Keratinocyte (primary cell): ENCODE data around the gene PYGB. TPM values are rescaled to one million over a fixed set of nuclear protein-coding genes. Genes with fewer than 3 reads are reported as not detected.

Experiments used
- DNase-seq: peaks from one replicate; pipeline ENCODE4 v3.0.0-alpha.2; 2011; ENCODE audit warnings: low read depth, missing footprints, low spot score
- FAIRE-seq: peaks from 2 replicates; lab custom pipeline; 2011; peaks lifted over from hg19 to GRCh38; lab: Jason Lieb, UNC
- H2AFZ ChIP-seq: 2 replicates; pipeline ENCODE4 v1.6.0; 2012; ENCODE audit warnings: low read length, control low read depth, inconsistent platforms; ENCODE audit not compliant: control insufficient read depth
- H3K27ac ChIP-seq: 2 replicates; pipeline ENCODE4 v1.5.1; 2011; ENCODE audit warnings: low read length; ENCODE audit not compliant: control insufficient read depth, insufficient read depth
- H3K27me3 ChIP-seq: 3 replicates; pipeline ENCODE4 v1.6.0; 2011; ENCODE audit warnings: low read length; ENCODE audit not compliant: control insufficient read depth, insufficient read depth; ENCODE audit errors: extremely low read depth
- H3K36me3 ChIP-seq, 2 experiments: 2 replicates in 1 of 2; 3 replicates in 1 of 2; pipeline ENCODE4 v1.5.1; 2011; ENCODE audit warnings: low read length in 2 of 2, mild to moderate bottlenecking in 1 of 2; ENCODE audit not compliant: control insufficient read depth in 2 of 2, insufficient read depth in 2 of 2; ENCODE audit errors: extremely low read depth in 1 of 2
- H3K4me1 ChIP-seq: 3 replicates; pipeline ENCODE4 v1.5.1; 2011; ENCODE audit warnings: low read length; ENCODE audit not compliant: control insufficient read depth, insufficient read depth; ENCODE audit errors: extremely low read depth
- H3K4me2 ChIP-seq: 3 replicates; pipeline ENCODE4 v1.6.0; 2011; ENCODE audit warnings: low read depth, low read length; ENCODE audit not compliant: control insufficient read depth, insufficient read depth; ENCODE audit errors: extremely low read depth
- H3K4me3 ChIP-seq, 3 experiments: fragments of 200-600 bp in 1 of 3; sonication (generic) in 1 of 3; 2 replicates in 2 of 3; 3 replicates in 1 of 3; pipeline ENCODE4 v1.5.1; 2011 to 2016; ENCODE audit warnings: low read length in 3 of 3, mild to moderate bottlenecking in 3 of 3, control low read depth in 2 of 3, inconsistent platforms in 1 of 3, low read depth in 1 of 3, mixed read lengths in 1 of 3, mixed run types in 1 of 3, moderate library complexity in 1 of 3; ENCODE audit not compliant: control insufficient read depth in 2 of 3, insufficient read depth in 2 of 3; ENCODE audit errors: extremely low read depth in 1 of 3
- H3K79me2 ChIP-seq: 2 replicates; pipeline ENCODE4 v1.6.0; 2012; ENCODE audit warnings: low read length; ENCODE audit not compliant: control insufficient read depth, insufficient read depth
- H3K9ac ChIP-seq: 3 replicates; pipeline ENCODE4 v1.6.0; 2011; ENCODE audit warnings: low read length; ENCODE audit not compliant: control insufficient read depth, insufficient read depth; ENCODE audit errors: extremely low read depth
- H3K9me1 ChIP-seq: 3 replicates; pipeline ENCODE4 v1.6.0; 2011; ENCODE audit warnings: low read length; ENCODE audit not compliant: control insufficient read depth, insufficient read depth; ENCODE audit errors: extremely low read depth
- H3K9me3 ChIP-seq: 2 replicates; pipeline ENCODE4 v1.5.1; 2012; ENCODE audit warnings: low read depth, low read length; ENCODE audit not compliant: control insufficient read depth
- H4K20me1 ChIP-seq: 3 replicates; pipeline ENCODE4 v1.6.0; 2011; ENCODE audit warnings: low read length; ENCODE audit not compliant: control insufficient read depth, insufficient read depth; ENCODE audit errors: extremely low read depth
- CTCF ChIP-seq, 3 experiments: IDR thresholded peaks in 1 of 3; conservative IDR thresholded peaks in 1 of 3; optimal IDR thresholded peaks in 1 of 3; 2 replicates in 2 of 3; 3 replicates in 1 of 3; pipeline versions ENCODE3 to v1.5.1; 2011; ENCODE audit warnings: low read length in 3 of 3, mild to moderate bottlenecking in 3 of 3, moderate library complexity in 2 of 3, control low read depth in 1 of 3, inconsistent platforms in 1 of 3; ENCODE audit not compliant: insufficient read depth in 2 of 3; ENCODE audit errors: extremely low read depth in 1 of 3
- EZH2 ChIP-seq: IDR thresholded peaks from one replicate; pipeline ENCODE4 v1.6.1; 2012; ENCODE audit warnings: inconsistent platforms, mild to moderate bottlenecking, low read length, moderate library complexity
- dilution Hi-C: fragments of 300-500 bp; cut with MboI; formaldehyde crosslinking; loops from one replicate; pipeline ENCODE4 v1.7.0; 2020; ENCODE audit warnings: low sequenced_read_pairs; ENCODE audit not compliant: extremely low pct_ligation_motif_present
- polyA plus RNA-seq, 5 experiments: library from polyadenylated mRNA; depleted of rRNA in 3 of 5; stranded (reverse) in 3 of 5; stranded (forward) in 1 of 5; unstranded in 1 of 5; fragments of >200 nt; gene quantifications; 1 replicate in 1 of 5; 2 replicates in 3 of 5; 3 replicates in 1 of 5; pipeline versions ENCODE4 v1.2.1 to v1.2.3, GENCODE V29; 2011 to 2012; ENCODE audit warnings: missing spikeins in 2 of 5, low read depth in 1 of 5, low replicate concordance in 1 of 5

The PYGB gene
- polyA plus RNA-seq, 1 donor (not counting 4 experiments of a cell fraction or from before 2014, with no cell fraction given): 78.3 TPM

DNA sequence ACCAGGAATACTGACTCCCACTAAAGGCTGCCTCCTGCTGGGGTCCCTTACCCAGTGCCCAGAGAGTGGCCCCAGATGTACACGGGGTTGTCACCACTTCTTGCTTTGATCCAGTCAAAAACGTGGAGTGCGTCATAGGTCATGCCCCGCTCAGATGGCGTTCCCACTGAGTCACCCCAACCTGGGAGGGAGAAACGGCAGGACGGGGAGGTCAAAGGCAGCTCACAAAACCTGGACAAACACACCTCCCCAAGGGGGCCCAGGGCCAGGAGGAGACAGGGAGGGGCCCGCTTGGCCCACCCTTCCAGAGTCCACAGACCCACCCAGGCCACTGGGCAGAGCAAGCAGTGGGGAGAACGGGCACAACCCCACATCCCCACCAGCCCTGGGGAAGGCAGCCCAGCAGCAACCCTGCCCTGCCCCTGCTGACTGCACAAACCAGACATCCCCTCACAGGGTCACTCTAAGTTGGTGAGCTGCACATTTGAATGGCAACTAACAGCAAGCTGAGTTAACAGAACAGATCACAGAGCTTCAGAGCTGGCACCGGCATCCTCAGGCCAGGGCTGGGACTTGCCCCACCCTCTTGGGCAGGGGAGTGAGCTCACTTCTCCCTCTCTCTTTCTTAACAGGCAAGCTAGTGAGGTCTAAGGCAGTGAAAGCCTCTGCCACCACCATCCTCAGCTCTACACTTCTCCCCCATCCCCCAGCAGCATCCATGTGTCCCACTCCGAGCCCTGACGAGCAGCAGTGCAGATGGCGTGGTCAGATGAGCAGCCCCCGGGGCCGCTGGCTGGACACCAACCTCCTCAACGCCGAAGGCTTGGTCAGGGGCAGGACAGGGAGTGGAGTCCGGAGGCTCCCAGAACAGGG, 61.7 kb downstream of the PYGB start:
- Histone ChIP-seq H3K79me2 (no peaks in the 10 kb centered on the region), H3K9me3 (no peaks in the 10 kb centered on the region), H3K4me3 (peak overlapping the region in 1 of 3 experiments; percentile 6), H3K4me2 (peak overlapping the region; percentile 35), H3K36me3 (no peaks in the 10 kb centered on the region), H4K20me1 (no peaks in the 10 kb centered on the region), H3K27ac (peak overlapping the region; percentile 37), H3K4me1 (peaks cover 20% of the 10 kb centered on the region), H3K9ac (peak overlapping the region; percentile 11), H3K27me3 (no peaks in the 10 kb centered on the region), H2AFZ (no peak overlapping the region), H3K9me1 (no peaks in the 10 kb centered on the region)
- dilution Hi-C loops: no loop called here
- peak; percentile 79 for FAIRE-seq
- no peak for DNase-seq
- TF ChIP-seq CTCF (optimal IDR thresholded peaks at IDR 0.05 in 1 of 3, IDR thresholded peaks at IDR 0.05 in 1 of 3, conservative IDR thresholded peaks at IDR 0.05 in 1 of 3; ENCODE audit: extremely low read depth in 1 of 3, insufficient read depth in 2 of 3, low read length in 3 of 3) (no peak), EZH2 (no peak)

DNA sequence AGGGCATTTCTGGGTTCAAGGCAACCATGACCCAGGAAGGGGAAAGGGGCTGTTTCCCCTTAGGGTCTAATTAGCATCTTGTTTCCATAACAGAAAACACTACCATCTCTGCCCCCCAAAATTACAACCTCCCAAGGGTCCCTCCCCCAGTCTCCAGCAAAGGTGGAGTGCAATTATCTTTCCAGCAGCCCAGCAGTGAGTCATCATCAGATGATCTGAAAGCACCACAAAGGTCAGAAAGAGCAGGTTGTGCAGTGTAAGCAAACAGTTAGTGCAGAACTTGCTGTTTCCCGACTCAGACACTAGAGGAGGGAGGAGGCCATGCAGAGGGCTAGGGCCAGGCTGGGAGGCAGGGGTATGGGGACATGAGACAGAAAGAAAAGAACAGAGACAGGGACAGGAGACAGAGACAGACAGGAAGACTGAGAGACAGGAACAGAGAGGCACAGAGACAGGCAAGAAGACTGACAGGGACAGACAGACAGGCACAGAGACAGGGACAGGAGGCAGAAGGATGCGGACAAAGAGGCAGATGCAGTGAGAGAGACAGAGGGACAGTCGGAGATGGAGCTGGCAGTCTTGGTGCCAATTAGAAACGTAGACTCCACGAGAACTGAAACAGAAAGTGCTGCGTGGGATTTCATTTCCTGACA, 62.5 kb downstream of the PYGB start:
- H3K9me3 ChIP-seq: no peaks in the 10 kb centered on the region
- H2AFZ ChIP-seq: peak overlapping the region; percentile 59
- peaks cover 20% of the 10 kb centered on the region for H3K4me1 ChIP-seq
- no peaks in the 10 kb centered on the region for H4K20me1 ChIP-seq
- peak overlapping the region; percentile 35 for H3K4me2 ChIP-seq
- no peaks in the 10 kb centered on the region for H3K9me1 ChIP-seq
- peak overlapping the region in 1 of 3 experiments; percentile 13 for H3K4me3 ChIP-seq
- peak overlapping the region; percentile 35 for H3K9ac ChIP-seq
- H3K79me2 ChIP-seq: no peaks in the 10 kb centered on the region
- H3K27ac ChIP-seq: peak overlapping the region; percentile 37
- DNase-seq: no peak
- peak; percentile 90 for FAIRE-seq
- TF ChIP-seq EZH2 (no peak), CTCF (optimal IDR thresholded peaks at IDR 0.05 in 1 of 3, IDR thresholded peaks at IDR 0.05 in 1 of 3, conservative IDR thresholded peaks at IDR 0.05 in 1 of 3; ENCODE audit: extremely low read depth in 1 of 3, insufficient read depth in 2 of 3, low read length in 3 of 3) (peak; percentile 73 to 81 (median 75))
- dilution Hi-C loops: no loop called here
- no peaks in the 10 kb centered on the region for H3K27me3 ChIP-seq
- no peaks in the 10 kb centered on the region for H3K36me3 ChIP-seq
